ENCODE measurements around the gene PLCB3.

DNA sequence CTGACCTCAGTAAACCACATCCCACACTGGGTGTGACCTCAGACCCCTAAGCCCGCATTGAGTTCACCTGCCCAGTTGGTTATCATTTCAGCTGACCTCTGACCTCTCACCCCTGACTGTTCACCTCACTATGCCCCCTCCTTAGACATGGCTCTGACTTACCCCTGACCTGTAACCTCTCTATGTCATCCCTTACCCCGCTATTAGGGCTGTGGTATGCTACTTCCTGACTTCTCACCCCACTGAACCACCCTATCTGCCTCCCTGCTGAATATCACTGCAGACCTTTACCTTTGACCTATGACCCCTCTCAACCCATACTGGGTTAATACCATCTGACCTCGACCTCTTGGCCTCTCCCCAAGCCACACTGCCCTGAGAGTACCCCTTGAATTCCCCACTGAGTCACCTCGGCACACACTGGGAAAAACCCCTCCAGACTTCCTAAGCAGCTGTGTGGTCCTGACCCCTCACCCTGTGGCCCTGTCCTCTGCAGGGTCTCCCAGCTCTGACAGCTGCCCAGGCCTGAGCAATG, 8.3 kb downstream of the PLCB3 start:
- TF ChIP-seq EZH2 (IDR thresholded peaks at IDR 0.05; ENCODE audit: low read length, missing control alignments): no peak
- TF ChIP-seq, protein P1, sequence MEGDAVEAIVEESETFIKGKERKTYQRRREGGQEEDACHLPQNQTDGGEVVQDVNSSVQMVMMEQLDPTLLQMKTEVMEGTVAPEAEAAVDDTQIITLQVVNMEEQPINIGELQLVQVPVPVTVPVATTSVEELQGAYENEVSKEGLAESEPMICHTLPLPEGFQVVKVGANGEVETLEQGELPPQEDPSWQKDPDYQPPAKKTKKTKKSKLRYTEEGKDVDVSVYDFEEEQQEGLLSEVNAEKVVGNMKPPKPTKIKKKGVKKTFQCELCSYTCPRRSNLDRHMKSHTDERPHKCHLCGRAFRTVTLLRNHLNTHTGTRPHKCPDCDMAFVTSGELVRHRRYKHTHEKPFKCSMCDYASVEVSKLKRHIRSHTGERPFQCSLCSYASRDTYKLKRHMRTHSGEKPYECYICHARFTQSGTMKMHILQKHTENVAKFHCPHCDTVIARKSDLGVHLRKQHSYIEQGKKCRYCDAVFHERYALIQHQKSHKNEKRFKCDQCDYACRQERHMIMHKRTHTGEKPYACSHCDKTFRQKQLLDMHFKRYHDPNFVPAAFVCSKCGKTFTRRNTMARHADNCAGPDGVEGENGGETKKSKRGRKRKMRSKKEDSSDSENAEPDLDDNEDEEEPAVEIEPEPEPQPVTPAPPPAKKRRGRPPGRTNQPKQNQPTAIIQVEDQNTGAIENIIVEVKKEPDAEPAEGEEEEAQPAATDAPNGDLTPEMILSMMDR (conservative IDR thresholded peaks at IDR 0.05 in 1 of 2, IDR thresholded peaks at IDR 0.05 in 1 of 2; ENCODE audit: low read depth in 1 of 2, low read length in 2 of 2): no peak

Measured in fibroblast of lung (primary cell).